Stimulated activated naive CD8-positive, alpha-beta T cell treated with anti-CD3 and anti-CD28 coated beads, Interleukin-15, Interleukin-2, amounts not matched to agents 100 U/mL and 50 U/mL, for 24 hours (primary cell): ENCODE data around the gene STIM1.

ENCODE experiments used
- ATAC-seq: fragments of 150-1000 bp; cut with Tn5 transposase; one replicate; pipeline ENCODE4 v1.10.0; 2021
- DNase-seq: peaks from one replicate; pipeline ENCODE4 v3.0.0; 2021

The STIM1 gene

DNA sequence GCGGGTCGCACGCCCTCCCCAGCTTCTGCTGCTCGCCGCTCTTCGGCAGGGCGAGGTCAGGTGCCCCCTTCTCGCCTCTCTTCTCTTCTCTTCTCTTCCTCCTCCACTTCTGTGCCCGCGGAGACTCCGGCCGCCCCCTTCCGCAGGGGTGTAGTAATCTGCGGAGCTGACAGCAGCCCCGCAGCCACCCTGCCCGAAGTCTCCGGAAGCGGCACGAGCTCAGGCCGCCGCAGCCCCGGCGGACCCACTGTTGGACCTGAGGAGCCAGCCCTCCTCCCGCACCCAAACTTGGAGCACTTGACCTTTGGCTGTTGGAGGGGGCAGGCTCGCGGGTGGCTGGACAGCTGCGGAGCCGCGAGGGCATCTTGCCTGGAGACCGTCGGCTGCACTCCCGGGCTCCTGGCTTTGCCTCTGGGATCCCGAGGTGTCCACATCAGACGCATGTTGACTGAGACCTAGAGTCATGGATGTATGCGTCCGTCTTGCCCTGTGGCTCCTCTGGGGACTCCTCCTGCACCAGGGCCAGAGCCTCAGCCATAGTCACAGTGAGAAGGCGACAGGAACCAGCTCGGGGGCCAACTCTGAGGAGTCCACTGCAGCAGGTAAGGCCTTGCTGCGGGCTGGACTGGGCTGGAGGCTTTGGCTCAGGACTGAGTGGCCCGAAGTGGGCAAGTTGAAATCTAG is 486 bp downstream of the STIM1 start:
- peak; percentile 61 for DNase-seq
- peak; percentile 0 for ATAC-seq

DNA sequence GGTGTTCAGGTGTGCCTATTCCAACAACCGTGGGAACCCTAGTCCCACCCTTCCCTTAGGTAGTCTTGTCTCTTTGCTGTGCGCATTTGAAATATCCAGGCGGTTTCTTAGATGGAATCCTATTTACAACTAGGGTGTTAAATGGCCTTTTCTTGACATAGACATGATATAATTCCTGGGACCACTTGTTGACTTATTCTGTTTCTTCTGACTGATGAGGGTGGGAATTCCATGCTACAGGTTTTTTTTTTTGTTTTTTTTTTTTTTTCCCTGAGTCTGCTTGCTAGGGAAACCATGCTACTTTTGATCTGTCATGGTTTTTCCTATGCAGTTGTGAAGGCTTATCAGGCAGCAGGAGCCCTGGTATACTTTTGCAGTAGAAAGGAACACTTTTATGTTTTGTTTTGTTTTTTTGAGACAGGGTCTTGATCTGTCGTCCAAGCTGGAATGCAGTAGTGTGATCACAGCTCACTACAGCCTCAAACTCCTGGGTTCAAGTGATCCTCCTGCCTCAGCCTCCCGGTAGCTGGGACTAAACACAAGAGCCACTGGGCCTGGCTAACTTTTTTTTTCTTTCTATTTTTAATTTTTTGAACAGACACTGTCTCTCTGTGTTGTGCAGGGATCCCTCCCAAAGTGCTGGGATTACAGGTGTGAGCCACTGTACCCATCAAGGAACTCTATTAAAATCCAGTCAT is 1.5 kb downstream of the STIM1 start:
- ATAC-seq (no peak), DNase-seq (no peak)

DNA sequence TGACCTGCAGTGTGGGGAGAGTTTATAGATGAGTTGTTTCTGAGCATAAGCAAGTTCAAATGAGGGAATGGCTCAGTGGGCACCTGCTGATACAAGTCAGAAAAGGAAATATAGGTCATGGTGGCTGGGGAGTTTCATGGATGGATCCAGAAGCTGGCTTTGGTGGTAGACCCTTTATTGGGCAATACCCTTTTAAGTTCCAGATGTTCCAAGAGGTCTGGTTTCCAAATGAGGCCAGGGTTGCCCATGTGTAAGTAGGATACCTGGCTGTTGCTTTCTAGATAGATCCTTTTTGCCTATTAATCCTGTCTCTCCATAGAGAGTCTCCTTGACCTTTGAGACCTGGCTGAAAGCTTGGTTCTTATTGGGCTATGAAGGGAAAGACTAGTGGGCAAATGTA is 2.2 kb downstream of the STIM1 start:
- ATAC-seq (no peak), DNase-seq (no peak)

DNA sequence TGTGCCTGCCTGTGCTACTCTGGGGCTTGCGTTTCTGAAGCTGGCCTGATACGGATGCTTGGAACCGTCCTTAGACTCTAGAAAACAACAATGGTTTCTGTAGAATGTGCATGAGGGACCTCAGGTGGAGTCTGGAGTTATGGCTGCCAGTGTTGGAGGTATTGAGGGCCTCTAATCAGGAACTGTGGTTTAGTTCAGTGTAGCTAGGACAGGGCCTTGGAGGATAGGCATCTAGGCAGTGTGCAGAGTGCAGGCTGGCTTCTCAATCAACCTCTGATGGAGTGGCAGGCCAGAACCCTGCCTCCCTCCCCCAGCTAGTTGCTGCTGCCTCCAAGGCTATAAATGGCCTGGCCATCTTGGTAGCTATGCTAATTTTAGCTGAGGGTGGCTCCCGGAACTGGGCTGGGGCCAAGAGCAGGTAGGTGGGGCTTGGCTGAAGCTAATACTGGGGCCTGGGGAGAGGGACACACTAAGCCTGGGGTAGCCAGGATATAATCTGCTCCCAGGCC is 4.0 kb downstream of the STIM1 start:
- no peak for ATAC-seq

DNA sequence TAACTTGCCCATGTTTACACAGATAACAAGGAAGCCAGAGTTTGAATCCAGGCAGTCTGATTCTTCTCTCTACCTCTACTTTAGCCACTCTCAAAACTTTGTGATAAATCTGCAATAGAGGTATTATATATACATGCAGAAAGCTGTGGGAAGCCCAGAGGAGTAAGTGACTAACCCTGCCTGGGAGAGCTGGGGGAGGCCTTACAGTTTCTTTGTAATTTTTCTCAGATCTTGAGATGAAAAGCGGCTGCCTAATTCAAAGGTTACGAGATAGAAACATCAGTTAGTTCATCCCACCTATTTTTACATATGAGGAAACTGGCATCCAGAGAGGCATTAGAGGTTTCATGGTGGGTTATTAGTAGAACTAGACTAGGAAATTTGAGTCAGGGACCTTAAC is 4.9 kb downstream of the STIM1 start:
- peak; percentile 67 for ATAC-seq
- DNase-seq: peak; percentile 38

More for the DNA sequence above, 4.0 kb downstream of the STIM1 start:
- peak; percentile 46 for DNase-seq

DNA sequence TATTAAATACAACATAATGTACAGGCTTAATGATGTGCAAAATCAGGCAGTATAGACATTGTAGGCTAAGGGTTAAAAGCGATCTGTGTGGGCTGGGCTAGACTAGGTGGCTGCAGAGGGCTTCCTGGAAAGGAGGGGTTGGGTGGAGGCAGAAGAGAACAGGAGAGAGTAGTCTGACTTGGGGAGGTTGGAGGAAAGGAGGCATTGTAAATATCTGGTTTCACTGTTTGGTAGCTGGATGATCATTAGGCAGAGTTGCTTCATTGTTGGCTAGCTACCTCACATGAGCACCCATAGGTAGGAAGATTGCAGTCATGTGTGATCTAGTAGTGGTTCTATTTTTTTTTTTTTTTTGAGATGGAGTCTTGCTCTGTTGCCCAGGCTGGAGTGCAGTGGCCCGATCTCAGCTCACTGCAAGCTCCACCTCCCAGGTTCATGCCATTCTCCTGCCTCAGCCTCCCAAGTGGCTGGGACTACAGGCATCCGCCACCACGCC is 5.5 kb downstream of the STIM1 start:
- ATAC-seq (peak; percentile 73), DNase-seq (peak; percentile 36)

DNA sequence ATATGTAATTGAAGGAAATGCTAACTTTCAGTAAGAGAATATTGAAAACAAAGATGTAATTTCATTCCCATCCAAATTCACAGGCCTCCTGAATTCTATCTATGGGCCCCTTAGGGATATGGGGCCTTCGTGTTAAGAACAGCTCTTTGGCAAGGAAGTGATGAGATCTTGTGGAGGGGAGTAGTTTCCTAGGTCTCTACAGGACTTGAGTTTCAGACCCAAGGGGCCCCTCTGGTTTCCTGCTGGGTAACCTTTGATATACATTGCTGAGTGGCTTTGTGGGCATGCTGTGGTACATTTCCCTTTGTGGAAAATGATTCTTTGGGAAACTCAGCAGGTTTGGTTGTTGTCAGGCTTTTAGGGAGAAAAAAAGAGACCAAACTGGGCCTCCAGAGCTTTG is 6.2 kb downstream of the STIM1 start:
- ATAC-seq (peak; percentile 33), DNase-seq (peak; percentile 55)

DNA sequence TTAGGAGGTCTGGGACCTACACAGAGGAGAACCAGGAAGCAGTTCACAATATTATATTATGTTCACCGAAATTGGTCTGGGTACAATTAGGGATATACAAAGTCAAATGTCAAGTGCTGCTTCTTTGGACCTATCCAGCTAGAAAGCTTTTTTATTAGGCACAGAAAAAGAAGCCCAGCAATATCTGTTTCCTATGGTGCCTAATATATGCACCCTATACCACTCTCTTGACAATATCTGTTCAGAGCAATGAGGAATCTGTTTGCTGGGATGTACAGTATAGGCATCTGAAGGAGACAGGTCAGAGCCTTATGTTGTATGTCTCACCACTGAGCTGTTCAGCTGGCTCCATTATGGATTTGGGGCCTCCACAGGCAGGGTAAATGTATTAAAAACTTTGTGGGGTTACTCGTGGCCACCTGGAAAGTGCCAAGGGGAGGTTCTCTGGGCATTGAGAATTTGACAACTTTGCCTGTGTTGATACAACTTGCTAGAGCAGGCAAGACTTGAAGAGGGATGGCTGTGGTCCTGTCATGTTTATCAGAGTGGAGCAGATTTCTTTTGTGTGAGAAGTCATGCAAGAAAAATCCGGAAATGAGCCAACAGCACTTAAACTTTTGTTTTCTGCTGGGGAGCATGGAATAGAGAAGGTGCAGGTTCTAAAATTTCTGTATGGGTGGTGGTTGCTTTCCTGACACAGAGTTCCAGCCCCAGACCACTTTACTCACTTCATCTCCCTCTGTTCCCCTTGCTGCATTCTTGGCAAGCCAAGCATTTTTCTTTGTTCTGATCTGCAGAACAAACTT is 10.1 kb downstream of the STIM1 start:
- DNase-seq (no peak), ATAC-seq (no peak)

DNA sequence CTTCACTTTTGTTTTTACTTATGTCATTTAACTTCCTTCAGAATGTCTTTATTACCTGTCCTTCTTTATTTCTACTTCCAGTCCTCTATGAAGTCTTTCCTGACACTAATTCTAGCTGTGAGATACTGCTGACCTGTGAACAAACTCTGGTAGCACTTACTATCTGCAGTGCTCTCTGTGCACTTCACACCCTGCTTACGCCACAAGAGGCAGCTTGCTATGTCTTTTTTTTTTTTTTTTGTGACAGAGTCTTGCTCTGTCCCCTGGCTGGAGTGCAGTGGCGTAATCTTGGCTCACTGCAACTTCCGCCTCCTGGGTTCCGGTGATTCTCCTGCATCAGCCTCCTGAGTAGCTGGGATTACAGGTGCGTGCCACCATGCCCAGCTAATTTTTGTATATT is 10.7 kb downstream of the STIM1 start:
- ATAC-seq: no peak
- DNase-seq: no peak

DNA sequence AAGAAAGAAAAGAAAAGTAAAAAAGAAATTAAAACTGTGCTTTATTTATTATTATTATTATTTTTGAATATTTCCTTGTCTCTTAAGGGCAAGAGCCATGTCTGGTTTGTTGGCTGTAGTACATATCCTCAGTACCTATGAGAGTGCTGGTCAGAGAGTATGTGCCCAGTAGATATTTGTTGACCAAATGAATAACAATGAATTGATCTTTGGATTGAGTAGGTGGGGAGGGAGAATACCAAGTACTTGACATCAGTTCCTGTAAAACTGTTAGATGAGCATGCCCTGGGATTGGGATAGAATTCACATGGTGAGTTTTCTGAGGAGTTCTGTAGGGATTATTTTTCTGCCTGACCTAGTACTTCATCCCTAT is 11.4 kb downstream of the STIM1 start:
- no peak for ATAC-seq
- no peak for DNase-seq

DNA sequence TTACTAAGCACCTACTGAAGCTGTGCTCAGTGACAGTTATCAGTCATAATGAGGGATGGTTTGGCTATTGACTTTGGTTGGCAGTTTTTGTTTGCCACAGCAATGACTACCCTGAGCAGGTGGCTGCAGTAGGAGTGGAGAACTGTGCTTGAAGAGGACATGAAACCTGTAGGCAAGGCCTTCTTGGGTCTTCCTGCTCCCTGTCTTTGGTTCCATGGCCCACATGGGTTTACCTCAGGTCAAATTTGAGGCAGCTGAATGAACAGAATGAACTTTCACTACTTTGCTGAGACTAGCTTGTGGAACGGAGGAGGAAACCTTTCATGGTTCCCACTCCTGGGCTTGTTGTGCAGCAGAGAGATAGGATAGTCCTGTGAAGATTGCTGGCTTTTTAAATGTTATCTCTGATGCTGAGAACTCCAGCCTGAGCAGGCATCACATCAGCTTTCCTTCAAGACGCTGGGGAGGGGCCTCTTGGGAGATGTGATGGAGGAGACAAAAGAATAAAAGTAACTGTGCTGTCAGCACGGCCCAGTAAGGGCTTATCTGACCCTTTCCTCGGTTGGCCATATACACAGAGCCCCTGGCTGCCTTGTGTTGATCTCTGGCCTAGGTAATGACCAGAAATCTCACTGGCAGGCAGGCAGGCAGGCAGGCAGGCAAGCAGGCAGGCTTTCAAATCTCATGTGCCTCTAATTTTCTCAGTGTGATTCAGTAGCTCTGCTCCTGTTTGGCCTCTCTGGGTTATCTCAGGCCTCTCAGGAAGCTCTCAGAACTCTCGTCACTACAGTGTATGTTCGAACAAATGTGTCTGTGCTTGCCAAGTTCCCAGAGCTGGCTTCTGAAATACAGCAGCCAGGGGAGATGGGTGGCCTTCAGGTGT is 12.0 kb downstream of the STIM1 start:
- DNase-seq: peak; percentile 30
- peak; percentile 66 for ATAC-seq

DNA sequence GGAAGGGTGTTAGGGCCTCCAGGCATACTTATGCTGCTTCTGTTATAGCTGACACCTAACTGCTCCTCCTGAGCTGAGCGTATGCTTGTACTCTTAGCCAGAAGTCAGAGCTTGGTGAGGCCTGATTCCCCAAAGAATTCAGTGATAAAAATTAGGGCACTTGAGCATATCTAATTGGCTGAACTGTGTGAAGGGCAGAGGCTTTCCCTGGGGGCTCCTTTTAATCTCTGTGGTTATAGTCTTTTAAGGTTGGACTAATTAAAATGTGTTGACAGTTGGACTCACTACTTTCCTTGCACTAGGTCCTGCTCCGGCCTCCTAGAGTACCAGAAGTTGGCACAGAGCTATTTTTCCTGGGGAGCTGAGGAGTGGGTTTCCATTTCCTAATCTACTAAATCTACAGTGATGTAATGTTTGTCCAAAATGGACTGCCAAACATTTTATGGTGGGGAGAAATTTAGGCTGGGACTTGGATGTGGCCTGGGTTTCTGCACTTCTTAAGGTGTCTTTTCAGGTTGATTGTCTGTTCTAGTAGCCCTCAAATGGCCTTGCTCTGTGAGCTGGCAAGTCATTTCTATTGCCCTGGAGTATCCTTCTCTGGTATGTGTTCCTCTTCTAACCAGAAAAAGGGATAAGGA is 18.4 kb downstream of the STIM1 start:
- DNase-seq (no peak), ATAC-seq (no peak)

DNA sequence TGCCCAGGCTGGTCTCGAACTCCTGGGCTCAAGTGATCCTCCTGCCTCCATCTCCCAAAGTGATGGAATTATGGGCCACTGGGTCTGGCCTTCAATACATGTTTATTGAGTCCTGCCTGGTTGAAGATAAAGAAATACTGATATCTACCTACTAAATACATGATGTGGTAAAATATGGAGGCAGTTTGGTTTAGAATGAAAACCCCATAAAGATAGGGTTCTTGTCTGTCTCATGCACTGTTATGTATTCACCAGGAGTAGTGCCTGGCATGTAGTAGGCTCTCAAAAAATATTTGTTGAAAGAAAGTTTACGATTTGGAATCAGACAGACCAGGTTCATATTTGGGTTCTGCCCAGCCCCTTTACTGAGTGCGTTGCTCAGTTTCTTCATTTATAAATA is 21.1 kb downstream of the STIM1 start:
- ATAC-seq (no peak), DNase-seq (no peak)

DNA sequence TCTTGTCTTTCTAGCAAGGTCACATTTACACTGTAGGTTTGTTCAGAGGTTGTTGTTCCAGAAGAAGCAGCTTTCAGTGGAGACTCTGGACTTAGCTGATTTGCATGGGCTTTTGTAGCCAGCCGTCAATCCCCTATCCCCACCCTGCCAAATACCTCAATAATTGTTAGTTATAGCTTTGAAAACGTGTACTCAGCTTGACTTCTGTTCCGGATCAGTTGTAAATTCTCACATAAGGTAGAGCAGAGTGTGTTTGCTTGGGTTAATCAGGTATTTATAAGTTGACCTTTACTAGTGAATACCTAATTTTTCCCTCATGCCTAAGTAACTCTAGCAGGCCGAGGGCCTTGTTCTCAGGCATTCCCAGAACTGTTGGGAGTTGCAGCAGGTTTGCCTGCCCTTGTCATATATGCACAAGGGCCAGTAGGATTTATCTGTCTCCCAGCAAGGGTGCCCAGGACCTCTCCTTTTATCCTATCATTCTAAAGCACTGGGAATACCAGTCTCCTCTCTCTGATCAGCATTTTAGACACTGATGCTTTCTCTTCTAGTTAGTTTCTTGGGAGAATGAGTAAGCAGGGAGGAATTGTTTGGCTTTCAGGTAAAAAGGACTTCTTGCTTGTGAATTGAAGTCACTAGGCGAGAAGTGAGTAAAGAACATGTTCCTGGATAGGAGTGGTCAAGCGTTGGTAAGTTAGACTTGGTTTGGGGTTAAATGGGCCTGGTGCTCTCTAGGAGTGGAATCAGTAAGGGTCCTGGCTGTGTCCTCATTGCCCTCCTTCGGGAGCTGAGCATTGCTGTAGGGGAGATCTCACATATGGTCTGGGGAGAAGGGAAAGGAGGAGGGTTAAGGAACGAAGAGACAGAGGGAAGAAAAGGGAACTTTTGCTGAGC is 22.1 kb downstream of the STIM1 start:
- ATAC-seq (no peak), DNase-seq (no peak)

DNA sequence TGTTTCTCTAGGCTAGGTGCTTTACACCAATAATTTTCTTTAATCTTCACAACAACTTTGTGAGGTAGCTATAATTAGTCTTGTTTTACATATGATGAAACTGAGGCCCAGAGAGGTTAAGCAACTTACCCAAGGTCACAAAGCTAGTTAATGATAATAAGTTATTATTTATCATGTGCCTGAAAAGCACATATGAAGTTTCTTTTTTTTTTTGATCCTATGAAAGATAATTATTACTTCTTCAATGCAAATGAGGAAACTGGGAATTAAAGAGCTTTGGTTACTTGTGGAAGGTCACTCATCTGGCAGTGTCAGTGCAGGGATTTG is 22.8 kb downstream of the STIM1 start:
- DNase-seq: no peak
- no peak for ATAC-seq

DNA sequence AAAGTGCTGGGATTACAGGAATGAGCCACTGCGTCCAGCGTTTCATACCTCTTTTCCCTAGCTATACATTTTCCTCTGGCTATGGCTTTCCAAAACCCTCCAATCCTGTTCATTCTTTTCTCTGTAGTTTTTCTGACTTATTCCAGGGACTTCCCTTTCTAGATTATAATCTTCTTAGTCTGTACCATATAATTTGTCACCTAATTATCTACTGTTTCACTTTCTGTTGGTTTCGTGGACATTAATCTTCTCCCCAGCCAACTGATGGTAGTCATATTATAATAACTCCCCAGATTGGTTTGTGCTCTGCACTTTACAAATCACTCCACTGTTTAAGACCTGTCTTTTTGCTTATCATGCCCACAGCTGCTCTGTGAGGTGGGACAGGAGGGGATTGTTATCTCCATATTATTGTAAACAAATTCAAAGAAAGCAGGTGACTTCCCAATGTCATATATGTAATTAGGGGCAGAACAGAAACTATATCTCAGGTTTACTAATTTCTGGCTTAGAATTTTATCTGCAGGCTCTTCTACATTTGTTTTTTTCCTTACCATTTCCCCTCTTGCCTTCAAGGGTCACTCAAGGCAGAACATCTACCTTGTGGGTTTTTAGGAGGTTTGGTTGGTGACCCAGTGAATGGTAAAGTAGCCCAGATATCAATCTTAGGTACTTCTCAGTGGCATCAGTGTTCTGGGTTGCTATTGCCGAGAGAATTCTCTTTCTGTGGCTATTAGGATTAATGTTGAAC is 23.9 kb downstream of the STIM1 start:
- ATAC-seq: peak; percentile 66
- no peak for DNase-seq

DNA sequence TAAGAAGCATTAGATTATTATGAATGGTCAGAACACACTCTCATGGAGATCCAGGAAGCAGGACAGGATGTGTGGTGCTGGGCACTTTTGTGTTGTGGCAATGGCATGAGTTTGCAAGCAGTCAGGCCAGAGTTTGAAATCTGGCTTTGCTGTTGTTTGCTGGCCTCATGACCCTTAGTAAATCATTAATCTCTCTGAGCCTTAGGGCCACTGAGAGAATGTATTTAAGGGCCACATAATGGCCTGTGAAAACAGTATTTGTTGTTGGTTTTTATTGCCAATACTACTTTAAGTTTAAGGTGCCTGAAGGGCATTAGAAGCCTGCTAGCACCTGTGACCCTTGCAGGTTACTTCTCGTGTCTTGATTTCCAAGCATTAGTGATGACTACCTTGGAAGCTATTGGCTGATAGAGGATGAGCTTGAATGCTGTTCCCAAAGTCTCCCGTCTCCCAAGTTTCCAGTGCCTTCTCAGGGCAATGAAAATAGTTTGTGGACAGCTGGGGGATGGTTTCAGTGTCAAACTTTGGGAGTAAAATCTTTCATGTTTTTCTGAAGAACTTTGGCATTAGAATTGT is 24.6 kb downstream of the STIM1 start:
- no peak for DNase-seq
- no peak for ATAC-seq

DNA sequence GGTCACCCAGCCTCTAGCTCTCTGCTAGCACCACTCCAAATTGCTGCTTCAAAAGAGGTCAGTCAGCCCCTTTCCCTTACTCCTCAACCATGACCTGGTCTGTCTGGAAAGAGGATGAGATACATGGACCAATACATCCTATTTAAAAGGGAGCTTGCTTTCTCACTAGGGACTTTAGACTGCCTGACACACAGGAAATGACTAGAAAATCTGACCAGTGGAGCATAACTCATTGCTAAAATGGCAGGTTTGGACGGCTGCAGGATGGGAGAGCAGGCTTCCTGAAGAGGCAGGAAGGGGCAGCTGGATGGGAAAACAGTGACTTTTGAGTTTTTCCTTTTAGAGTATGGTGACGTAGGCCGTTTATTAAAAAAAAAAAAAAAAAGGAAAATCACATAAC is 25.3 kb downstream of the STIM1 start:
- ATAC-seq: no peak
- no peak for DNase-seq

DNA sequence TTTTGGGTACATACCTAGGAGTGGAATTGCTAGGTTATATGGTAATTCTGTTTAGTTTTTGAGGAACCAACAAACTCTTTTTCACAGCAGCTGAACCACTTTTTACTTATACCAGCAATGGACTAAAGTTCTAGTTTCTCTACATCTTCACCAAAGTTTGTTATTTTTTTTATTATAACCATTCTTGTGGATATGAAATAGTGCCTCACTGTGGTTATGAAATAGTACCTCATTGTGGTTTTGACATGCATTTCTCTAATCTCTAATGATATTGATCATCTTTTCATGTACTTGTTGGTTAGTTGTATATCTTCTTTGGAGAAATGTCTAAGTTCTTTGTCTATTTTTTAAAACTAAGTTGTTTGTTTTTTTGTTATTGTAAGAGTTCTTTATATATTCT is 27.2 kb downstream of the STIM1 start:
- no peak for DNase-seq
- no peak for ATAC-seq
